Ammon's horn (tissue), 1 donor: Measurements from ENCODE around the gene MR1.
A peak's percentile ranks its signal among the peaks of the same experiment; 100 is the strongest.
"Not testable (repeated sequence)": the region's sequence is repeated elsewhere in the genome, so short reads cannot be mapped to it uniquely, and the experiment has no call there.

ENCODE experiments used
- DNase-seq: peaks from one replicate; pipeline ENCODE4 v3.0.0-alpha.2; 2016; ENCODE audit warnings: low spot score

The MR1 gene

DNA sequence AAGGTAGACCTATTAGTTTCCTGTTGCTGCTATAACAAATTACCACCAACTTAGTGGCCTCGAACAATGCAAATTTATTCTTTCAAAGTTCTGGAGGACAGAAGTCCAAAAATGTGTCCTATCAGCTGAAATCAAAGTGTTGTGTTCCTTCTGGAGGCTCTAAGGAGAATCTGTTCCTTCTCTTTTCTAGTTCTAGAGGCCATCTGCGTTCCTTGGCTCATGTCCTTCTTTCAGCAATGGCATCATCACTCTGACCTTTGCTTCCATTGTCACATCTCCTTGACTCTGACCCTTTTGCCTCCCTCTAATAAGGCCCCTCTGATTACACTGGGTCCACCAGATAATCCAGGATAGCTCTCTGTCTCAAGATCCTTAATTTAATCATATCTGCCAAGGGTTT is 1.2 kb upstream of the MR1 start:
- no peak for DNase-seq

GRCh38 chr1:181033128-181033798 is 520 bp upstream of the MR1 start:
- DNase-seq, result peak; percentile 77

- not testable (repeated sequence) for DNase-seq
Measured at GRCh38 chr1:181035210-181035609, 1.4 kb downstream of the MR1 start.

DNA sequence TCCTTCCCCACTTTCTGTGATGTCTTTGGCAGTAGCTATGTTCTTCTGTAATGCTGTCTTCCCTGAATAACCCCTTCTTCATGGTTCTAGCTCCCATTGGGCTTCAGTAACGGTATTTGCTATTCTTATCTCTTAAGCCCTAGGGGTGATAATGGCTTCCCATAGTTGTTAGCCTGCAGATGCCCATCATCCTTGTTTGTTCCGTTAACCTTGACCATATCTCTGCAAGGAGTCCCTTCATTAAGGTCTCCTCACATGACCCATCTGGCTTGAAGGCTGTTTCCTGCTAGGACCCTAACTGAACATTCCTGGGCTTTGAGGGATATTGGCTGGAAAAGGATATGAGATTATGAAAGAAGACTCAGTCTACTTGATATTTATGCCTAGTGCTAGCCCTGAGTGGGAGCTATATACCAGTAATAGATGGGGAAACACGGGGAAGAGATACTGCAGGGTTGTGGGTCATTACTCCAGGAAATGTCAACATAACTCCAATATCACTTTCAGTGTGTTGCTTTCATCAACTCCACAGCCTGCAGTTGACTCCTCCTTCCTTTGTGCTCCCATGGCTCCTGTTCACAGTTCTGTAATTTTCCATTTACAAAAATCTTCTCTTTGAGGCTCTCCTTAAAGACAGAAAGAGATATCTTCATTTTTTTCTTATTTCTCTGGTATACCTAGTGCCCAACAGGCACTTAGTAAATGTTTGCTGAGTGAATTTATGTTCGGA is 2.5 kb downstream of the MR1 start:
- no peak for DNase-seq

GRCh38 chr1:181037386-181037785 is 3.6 kb downstream of the MR1 start:
- DNase-seq, result no peak

GRCh38 chr1:181038399-181038873 is 4.7 kb downstream of the MR1 start:
- peak; percentile 71 for DNase-seq

DNA sequence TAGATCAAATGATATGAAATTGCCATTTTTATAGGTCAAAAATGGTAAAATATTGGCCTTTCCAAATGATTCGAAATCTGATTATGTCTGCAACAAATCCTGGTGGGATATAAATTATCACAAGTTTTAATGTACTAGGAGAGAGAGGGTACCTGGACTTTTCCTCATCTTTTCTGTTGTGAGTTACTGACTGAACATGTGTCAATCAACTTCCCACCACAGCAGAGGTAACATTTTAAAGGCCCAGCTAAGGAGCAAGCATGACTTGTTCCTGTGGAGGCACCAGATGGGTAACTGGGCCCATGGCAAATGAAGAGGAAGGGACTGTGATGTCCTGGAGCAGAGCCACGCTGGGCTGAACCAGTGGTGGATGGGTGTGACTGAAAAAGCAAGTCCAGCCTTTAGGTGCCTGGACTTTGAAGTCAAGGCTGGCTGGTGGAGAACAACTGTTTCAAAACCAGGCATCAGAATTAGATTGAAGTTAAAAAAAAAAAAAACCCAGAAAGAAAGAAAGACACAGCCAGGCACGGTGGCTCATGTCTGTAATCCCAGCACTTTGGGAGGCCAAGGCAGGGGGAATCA is 6.6 kb downstream of the MR1 start:
- DNase-seq, result no peak

DNA sequence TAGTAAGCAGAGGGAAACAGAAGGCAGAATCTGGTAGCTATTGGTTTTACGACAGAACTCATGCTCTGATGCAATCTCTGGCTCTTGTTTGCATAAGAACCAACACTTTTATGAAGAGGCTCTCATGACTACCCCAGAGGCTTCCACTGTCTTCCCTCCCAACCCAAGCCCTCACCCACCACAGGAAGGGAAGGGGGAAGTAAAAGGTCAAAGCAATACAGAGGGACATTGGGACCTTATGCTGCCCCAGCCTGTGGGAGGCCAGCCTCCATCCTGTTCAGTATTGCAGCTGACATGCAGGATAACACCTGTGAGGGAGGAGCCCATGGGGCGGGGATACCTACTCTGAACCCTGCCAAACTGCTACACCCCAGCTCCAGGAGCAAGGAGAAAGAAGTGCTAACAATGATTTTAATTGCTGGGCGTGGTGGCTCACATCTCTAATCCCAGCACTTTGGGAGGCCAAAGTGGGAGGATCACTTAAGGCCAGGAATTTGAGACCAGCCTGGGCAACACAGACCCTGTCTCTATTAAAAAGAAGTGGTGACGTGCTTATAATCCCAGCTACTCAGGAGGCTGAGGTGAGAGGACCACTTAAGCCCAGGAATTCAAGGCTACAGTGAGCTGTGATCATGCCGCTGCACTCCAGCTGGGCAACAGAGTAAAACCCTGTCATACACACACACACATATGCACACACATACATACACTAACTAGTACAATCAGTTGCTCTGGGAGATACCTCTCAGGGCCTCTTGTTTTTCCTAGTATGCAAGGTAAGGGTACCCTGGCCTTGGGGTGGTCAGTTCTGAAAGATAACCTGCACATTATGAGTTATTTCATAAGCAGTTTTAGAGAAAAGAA is 9.5 kb downstream of the MR1 start:
- DNase-seq, result no peak

GRCh38 chr1:181044449-181044966 is 10.7 kb downstream of the MR1 start:
- DNase-seq, result no peak

GRCh38 chr1:181045946-181046345 is 12.2 kb downstream of the MR1 start:
- not testable (repeated sequence) for DNase-seq

DNA sequence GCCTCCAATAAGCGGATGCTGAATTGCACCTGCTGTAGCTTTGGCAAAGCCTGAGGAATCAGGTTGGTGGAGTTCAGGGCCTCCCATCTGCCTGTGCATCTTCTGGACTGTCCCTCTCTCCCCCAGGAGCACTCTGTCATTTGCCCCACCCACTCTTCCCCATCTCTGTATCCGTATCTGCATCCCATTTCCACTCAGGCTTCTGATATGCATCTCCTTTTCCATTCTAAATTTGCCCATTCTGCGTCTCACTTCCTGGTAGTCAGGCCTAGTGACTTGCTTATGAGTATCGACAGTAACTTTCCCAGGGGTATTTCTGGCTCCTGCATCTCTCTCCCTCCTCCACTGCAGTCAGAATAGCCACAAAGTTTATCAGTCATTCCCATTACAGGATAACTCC is 15.6 kb downstream of the MR1 start:
- DNase-seq, result no peak

DNA sequence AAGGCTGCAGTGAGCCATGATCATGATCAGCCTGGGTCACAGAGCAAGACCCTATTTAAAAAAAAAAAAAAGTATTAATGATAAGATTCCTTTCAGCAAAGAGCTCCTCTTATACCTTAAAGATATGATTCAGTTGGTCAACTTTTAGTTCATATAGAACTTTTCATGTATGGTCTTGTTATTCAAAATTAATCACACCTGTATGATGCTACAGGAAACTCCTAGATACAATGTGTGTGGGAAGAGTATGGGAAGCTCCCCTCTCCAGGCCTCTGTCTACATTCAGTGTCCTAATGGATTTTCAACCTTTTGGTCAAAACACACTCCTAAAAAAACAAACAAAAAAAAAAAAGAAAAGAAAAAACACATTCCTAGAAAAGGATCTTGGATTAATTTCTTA is 17.1 kb downstream of the MR1 start:
- DNase-seq, result no peak

DNA sequence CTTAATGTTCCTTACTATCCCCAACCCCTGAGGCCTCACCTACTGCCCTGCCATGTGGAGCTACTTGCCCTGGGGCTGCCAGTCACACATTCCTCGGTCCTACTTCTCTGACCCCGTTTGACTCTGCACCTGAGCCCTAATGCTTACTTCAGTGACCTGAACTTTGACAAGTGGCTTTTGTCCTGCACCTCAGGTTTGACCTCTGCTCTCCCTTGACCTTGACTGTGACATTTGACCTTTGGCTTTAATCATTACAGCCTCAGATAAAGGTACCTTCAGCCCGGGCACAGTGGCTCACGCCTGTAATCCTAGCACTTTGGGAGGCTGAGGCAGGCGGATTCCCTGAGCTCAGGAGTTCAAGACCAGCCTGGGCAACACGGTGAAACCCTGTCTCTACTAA is 22.8 kb downstream of the MR1 start:
- no peak for DNase-seq

DNA sequence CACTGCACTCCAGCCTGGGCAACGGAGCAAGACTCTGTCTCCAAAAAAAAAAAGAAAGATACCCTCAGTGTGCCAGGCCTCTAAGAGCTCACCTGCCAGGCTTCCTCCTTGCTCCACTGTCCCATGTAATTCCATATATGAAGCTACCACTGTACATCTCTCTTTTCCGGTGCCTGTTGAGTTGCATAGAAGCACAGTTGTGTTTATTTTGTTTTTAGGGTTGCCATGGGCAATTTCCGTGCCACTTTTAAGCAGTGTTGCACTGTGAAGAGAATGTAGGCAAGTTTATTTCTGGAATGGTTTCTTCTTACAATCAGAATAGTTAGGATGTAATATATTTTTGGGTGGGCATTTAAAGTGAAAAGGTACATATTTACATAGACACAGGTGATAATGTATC is 23.3 kb downstream of the MR1 start:
- no peak for DNase-seq

DNA sequence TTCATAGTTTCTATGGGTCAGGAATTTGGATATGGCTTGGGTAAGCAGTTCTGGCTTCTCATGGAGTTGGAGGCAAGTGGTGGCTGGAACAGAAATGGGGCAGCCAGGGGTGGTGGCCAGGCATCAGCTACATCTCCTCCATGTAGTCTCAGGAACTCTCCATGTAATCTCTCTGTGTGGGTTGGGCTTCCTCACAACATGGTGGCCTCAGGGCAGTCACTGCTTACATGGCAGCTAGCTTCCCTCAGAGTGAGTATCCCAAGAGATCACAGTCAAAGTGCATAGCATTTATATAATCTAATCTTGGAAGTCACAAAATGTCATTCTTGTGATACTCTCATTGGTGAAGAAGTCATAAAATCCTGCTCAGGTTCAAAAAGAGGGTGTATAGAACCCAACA is 25.7 kb downstream of the MR1 start:
- DNase-seq, result no peak

DNA sequence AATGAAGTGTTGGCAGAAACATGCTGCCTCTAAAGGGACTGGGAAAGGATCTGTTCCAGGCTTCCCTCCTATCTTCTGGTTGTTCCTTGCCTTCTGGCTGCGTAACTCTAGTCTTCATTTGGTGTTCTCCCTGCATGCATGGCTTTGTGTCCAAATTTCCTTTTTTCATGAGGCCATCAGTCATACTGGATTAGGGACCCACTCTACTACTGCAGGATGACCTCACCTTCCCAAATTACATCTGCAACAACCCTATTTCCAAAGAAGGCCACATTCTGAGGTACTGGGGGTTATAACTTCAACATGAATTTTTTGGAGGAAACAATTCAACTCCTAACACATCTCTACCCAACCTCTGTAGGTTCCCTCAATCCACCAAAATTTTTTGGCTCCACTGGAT is 26.3 kb downstream of the MR1 start:
- DNase-seq, result no peak

- not testable (repeated sequence) for DNase-seq
Measured at GRCh38 chr1:181060947-181061346, 27.2 kb downstream of the MR1 start.

- DNase-seq, result no peak
Measured at GRCh38 chr1:181061487-181061886, 27.7 kb downstream of the MR1 start.

- peak; percentile 61 for DNase-seq
Measured at GRCh38 chr1:181061891-181062835, 28.4 kb downstream of the MR1 start.

- peak; percentile 25 for DNase-seq
Measured at GRCh38 chr1:181062836-181063428, 29.1 kb downstream of the MR1 start.
